ENCODE data around the gene TMEM59L. TPM values are rescaled to one million over a fixed set of nuclear protein-coding genes. Genes with fewer than 3 reads are reported as not detected.
A peak's percentile ranks its signal among the peaks of the same experiment; 100 is the strongest.

TMEM59L gene
- total RNA-seq, 1 donor from 2014 or later: not detected

DNA sequence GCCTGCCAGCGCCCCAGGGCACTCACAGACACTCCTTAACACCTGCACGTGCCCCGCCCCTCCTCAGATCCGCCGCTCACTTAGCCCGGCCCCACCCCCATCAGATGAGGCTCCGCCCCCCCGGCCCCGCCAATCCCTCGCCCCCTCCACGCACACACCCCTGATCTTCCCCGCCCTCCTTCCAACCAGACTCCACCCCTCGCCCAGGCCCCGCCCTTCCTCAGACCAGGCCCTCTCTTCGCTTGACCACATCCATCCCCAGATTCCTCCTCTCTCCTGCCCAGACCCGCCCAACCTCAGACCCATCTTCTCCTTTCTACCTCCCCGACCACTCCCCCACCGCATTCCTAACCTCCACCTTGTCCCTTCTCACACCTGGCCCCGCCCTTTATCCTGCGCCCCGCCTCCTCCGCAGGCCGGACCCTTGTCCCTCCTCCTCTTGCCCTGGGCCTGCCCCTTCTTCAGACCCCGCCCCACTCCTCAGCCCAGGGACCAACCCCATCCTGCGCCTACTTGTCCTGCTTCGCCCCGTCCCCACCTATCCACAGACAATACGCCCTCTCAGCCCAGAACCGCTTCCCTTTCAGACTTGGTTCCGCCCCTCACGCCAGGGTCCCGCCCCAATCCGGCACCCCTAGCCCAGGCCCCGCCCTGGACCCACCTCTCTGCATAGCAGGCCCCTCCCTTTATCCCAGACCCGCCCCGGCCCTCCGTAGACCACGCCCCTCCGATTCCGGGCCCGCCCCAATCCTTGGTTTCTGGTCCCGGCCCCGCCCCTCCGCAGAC is 23.7 kb downstream of the TMEM59L start:
- peak; percentile 96 for ATAC-seq
- peak; percentile 98 for DNase-seq (ENCODE audit: low spot score)

DNA sequence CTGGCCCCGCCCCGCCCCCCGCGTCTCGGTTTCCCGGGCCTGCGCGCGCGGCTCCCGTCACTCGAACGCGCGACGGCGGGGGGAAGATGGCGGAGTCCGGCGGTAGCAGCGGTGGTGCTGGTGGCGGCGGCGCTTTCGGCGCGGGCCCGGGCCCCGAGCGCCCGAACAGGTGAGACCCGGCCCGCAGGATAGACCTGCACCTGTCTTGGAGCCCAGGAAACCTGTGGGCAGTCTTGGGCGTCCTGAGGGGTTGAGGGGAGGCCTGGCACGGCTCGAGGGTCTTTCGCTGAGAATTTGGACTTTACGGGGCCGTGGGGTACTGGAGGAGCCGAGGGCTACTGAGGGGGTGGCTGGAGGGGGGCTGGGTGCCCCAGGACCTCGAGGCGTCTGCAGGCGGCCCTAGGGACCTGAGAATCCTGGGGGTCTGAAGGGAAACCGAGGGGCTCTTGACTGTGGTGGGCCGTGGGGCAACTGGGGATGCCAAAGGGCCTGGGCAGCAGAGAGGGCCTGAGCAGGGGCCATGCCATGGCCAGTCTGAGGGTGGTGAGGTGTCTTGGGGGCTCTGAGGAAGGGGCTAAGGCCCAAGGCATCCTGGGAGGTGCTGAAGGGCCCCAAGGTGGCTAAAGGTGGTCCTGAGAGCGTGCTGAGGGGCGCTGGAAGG is 24.4 kb downstream of the TMEM59L start, which contains the start of gene KLHL26:
TSS of gene KLHL26 (plus strand) at position 60 of the 661 bp plus-strand sequence. CDS start at position 87, 27 bp downstream.
- ATAC-seq (no peak), DNase-seq (ENCODE audit: low spot score) (no peak)

- peak; percentile 44 for ATAC-seq
- DNase-seq (ENCODE audit: low spot score): no peak
Observed at GRCh38 chr19:18637673-18638630, 25.3 kb downstream of the TMEM59L start.

DNA sequence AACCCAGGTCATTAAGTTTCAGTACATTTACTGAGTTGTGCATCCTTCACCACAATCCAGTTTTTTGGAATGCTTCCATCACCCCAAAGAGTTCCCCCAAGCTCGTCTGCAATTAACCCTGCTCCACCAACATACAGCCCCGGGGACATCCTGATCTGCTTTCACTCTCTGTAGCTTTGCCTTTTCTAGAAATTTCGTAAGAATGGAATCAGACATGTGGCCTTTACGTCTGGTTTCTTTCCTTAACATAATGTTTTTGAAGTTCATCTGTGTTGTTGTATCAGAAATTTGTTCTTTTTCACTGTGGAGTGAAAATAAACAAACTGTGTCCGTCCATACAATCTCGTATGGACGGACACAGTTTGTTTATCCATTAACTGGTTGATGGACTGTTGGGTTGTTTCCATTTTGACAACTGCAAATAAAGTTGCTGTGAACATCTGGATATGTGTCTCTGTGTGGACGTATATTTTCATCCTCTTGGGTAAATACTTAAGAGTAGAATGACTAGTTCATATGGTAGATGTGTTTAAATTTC is 27.1 kb downstream of the TMEM59L start:
- ATAC-seq (no peak), DNase-seq (ENCODE audit: low spot score) (no peak)

- DNase-seq (ENCODE audit: low spot score) (no peak), ATAC-seq (peak; percentile 45)
Observed at GRCh38 chr19:18644196-18645034, 31.7 kb downstream of the TMEM59L start.

- ATAC-seq (no peak), DNase-seq (ENCODE audit: low spot score) (no peak)
Observed at GRCh38 chr19:18645035-18645511, 32.4 kb downstream of the TMEM59L start.

GRCh38 chr19:18646535-18647370 is 34.1 kb downstream of the TMEM59L start:
- ATAC-seq: no peak
- DNase-seq (ENCODE audit: low spot score): no peak

- no peak for ATAC-seq
- DNase-seq (ENCODE audit: low spot score): no peak
Observed at GRCh38 chr19:18647371-18647767, 34.7 kb downstream of the TMEM59L start.

DNA sequence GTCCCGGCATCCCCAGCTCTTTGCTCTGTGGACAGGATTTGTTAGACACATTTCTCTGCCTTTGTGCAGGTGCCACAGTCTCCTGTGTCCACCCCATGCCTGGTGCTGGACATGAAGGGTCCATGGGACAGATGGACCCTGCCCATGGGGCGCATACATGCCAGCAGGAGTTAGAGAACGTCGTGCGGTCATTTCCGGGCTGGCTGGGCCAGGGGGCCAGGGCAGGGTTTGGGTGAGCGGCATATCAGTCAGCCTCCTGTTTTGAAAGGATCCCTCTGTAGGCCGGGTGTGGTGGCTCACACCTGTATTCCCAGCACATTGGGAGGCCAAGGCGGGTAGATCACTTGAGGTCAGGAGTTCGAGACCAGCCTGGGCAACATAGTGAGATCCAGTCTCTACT is 35.1 kb downstream of the TMEM59L start:
- DNase-seq (ENCODE audit: low spot score): no peak
- ATAC-seq: no peak

- no peak for DNase-seq (ENCODE audit: low spot score)
- ATAC-seq: no peak
Observed at GRCh38 chr19:18648973-18649315, 36.3 kb downstream of the TMEM59L start.

GRCh38 chr19:18649371-18650020 is 36.8 kb downstream of the TMEM59L start:
- DNase-seq (ENCODE audit: low spot score) (no peak), ATAC-seq (peak; percentile 45)

GRCh38 chr19:18650021-18650390 is 37.3 kb downstream of the TMEM59L start:
- DNase-seq (ENCODE audit: low spot score) (no peak), ATAC-seq (peak; percentile 55)

DNA sequence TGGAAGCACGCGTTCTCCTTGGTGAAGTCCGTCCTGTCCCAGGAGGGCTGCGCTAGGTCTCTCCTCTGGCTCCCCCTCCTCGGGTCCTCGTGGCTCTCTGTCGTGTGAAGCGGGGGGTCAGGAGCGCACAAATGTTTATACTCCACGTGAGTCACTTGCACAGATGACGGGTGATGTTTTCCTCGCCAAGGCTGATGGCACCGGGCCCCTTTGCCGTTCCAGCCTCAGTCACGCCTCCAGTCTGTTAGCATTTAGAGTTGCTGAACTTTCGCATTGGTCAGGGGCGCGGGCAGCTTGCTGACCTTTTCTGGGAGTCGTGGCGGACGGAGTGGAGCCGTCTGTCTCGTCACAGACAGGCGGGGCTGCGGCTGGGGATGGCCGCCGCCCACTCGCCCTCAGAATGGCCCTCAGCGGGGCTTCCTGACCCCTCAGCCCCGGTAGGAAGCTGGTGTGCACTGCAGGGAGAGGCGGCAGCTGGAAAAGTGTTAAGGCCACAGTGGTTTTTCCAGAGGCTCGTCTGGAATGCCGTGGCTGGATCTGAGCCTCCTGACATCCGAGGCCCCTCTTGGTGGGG is 37.9 kb downstream of the TMEM59L start:
- ATAC-seq: peak; percentile 40
- no peak for DNase-seq (ENCODE audit: low spot score)

DNA sequence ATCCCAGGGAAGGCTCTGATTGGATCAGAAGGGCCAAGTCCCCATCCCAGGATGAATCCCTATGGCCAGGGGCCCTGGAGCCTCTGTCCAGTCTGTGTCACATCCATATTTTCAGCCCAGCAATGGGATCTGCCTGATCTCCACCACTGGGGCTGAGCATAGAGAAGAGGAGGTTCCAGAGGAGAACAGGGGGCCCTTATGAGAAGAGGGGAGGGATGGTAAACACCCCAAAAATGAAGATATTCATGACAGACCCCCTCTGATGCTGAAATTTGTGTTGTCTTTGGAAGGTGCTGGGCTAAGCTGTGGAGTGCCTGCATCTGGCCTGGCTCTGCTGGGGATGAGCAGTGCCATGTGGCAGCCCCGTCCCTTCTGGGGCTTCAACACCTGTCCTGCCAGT is 38.6 kb downstream of the TMEM59L start:
- ATAC-seq (no peak), DNase-seq (ENCODE audit: low spot score) (no peak)

- ATAC-seq: no peak
- DNase-seq (ENCODE audit: low spot score): no peak
Observed at GRCh38 chr19:18651733-18652132, 39.1 kb downstream of the TMEM59L start.

GRCh38 chr19:18653853-18654252 is 41.2 kb downstream of the TMEM59L start:
- DNase-seq (ENCODE audit: low spot score): no peak
- ATAC-seq: no peak

DNA sequence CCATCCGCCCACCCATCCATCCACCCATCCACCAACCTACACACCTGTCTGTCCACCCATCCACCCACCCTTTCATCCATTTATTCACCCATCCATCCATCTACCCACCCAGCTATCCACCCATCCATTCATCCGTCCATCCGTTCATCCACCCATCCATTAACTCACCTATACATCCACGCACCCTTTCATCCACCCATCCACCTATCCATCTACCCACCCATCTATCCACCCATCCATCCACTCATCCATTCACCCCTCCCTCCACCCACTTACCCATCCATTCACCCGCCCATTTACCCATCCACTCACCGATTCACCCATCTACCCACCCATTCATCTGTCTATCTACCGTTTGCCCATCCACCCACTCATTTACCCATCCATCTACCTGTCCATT is 41.8 kb downstream of the TMEM59L start:
- no peak for DNase-seq (ENCODE audit: low spot score)
- ATAC-seq: no peak

- DNase-seq (ENCODE audit: low spot score) (no peak), ATAC-seq (no peak)
Observed at GRCh38 chr19:18655173-18655844, 42.6 kb downstream of the TMEM59L start.
